Neural crest cell (in vitro differentiated cells): ENCODE data around the gene USP31. TPM values are rescaled to one million over a fixed set of nuclear protein-coding genes. Genes with fewer than 3 reads are reported as not detected.
A peak's percentile ranks its signal among the peaks of the same experiment; 100 is the strongest.

ENCODE experiments used
- DNase-seq: peaks from one replicate; pipeline ENCODE4 v3.0.0; 2021; ENCODE audit warnings: low read depth, mixed read lengths, low spot score
- H3K27ac Mint-ChIP-seq: one replicate; pipeline ENCODE4 v1.8.0; 2021; ENCODE audit warnings: mild to moderate bottlenecking, mixed read lengths; ENCODE audit not compliant: unreplicated experiment
- H3K27me3 Mint-ChIP-seq: 2 replicates; pipeline ENCODE4 v1.8.0; 2021; ENCODE audit warnings: low read depth, mild to moderate bottlenecking, mixed read lengths
- H3K36me3 Mint-ChIP-seq: 2 replicates; pipeline ENCODE4 v1.8.0; 2021; ENCODE audit warnings: low read depth, mild to moderate bottlenecking, mixed read lengths
- H3K4me1 Mint-ChIP-seq: 2 replicates; pipeline ENCODE4 v1.8.0; 2021; ENCODE audit warnings: mixed read lengths
- H3K4me3 Mint-ChIP-seq: one replicate; pipeline ENCODE4 v1.8.0; 2021; ENCODE audit warnings: mild to moderate bottlenecking, mixed read lengths
- H3K9me3 Mint-ChIP-seq: 2 replicates; pipeline ENCODE4 v1.8.0; 2021; ENCODE audit warnings: mixed read lengths
- CTCF ChIP-seq: fragments of 200-600 bp; sonication (generic); conservative IDR thresholded peaks from 2 replicates; pipeline ENCODE4 v1.5.0; 2021; ENCODE audit warnings: antibody characterized with exemption, mild to moderate bottlenecking
- total RNA-seq: library from RNA; stranded (reverse); gene quantifications from 2 replicates; pipeline ENCODE4 v1.2.1, GENCODE V29; 2021

Gene USP31
- total RNA-seq, 1 donor from 2014 or later, result 13.7 TPM

DNA sequence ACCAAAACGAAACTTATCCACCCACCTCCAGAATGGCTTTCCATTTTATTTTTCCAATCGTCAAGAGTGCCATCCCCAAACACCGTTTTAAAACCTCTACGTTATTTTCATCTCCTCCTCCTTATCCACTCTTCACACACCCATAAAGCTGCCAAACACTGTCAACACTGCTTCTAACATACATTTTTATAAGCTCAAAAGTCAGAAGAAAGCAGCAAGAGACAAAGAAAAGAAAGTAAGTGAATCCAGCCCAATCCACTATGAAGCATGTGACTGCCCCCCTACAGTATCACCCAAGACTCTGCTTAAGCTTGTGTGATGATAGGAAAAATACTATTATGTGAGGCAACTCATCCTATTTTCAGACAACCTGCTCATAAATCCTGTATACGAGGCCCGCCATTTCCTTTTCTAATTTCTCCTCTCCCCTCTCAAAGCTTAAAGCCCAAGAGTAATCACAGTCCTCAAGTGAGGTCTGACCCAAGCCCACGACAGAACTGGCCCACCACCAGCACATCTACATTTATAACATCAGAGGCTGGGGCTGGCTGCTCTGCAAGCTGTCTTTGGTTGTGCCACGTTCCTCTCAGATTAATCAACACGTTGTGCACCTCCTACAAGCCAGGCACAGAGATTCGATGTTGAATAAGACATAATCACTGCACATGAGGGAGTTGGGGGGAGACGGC, 16.3 kb downstream of the USP31 start:
- DNase-seq, result no peak
- H3K9me3 Mint-ChIP-seq, result no peaks in the 10 kb centered on the region
- no peaks in the 10 kb centered on the region for H3K27me3 Mint-ChIP-seq
- TF ChIP-seq CTCF, result no peak
- peak overlapping the region; percentile 74 for H3K27ac Mint-ChIP-seq
- H3K4me1 Mint-ChIP-seq, result peaks cover 33% of the 10 kb centered on the region
- peaks cover 3% of the 10 kb centered on the region for H3K36me3 Mint-ChIP-seq
- H3K4me3 Mint-ChIP-seq, result peak overlapping the region; percentile 36

DNA sequence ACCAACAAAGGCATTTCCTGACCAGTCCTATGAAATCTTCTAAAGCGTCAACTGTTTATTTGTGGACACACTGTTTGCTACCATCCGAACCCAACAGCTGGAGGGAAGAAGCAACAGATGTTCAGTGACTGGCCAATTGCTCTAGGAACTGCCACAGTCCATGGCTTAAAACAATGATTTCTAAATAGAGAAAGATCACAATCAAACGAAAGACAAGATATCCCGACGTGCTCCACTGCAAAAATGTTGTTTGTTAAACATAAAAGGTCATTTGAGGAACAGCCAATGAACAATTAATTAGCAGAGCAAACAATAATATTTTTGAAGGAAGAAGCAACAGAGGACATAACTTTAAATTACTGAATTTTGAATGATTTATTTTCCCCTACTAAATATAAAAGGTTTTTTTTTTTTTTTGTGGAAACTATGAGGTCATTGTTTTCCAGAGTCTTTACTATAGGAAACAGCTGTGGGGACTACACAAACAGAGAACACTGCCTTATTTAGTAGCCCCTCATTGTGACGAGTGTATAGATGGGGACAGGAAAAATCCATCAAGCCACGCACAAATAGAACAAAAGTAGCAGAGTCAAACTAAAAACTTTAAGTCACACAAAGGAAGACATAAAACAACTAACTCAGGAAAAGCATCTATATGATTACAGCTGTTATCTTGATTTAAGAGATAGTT, 17.2 kb downstream of the USP31 start:
- Mint-ChIP-seq H3K27ac (peak overlapping the region; percentile 94), H3K36me3 (no peaks in the 10 kb centered on the region), H3K9me3 (no peaks in the 10 kb centered on the region), H3K4me3 (peak overlapping the region; percentile 54), H3K27me3 (no peaks in the 10 kb centered on the region), H3K4me1 (peaks cover 33% of the 10 kb centered on the region)
- TF ChIP-seq CTCF, result no peak
- DNase-seq, result no peak

- Mint-ChIP-seq H3K36me3 (no peaks in the 10 kb centered on the region), H3K4me1 (peaks cover 33% of the 10 kb centered on the region), H3K27ac (peak overlapping the region; percentile 94), H3K27me3 (no peaks in the 10 kb centered on the region), H3K4me3 (peak overlapping the region; percentile 54), H3K9me3 (no peaks in the 10 kb centered on the region)
- no peak for DNase-seq
- TF ChIP-seq CTCF, result no peak
These were observed 17.8 kb downstream of the USP31 start for GRCh38 chr16:23131436-23131835.

DNA sequence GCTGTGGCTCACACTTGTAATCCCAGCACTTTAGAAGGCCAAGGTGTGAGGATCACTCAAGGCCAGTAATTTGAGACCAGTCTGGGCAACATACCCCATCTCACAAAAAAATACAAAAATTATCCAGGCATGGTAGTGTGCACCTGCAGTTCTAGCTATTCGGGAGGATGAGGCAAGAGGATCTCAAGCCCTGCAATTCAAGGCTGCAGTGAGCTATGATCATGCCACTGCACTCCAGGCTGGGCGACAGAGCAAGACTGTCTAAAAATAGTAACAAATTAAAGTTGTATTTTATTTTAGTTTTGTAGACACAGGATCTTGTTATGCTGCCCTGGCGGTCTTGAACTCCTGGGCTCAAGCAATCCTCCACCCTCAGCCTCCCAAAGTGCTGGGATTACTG, 18.2 kb downstream of the USP31 start:
- TF ChIP-seq CTCF, result no peak
- no peaks in the 10 kb centered on the region for H3K27me3 Mint-ChIP-seq
- no peak overlapping the region for H3K27ac Mint-ChIP-seq
- H3K9me3 Mint-ChIP-seq, result no peaks in the 10 kb centered on the region
- no peak for DNase-seq
- H3K4me3 Mint-ChIP-seq, result no peak overlapping the region
- H3K4me1 Mint-ChIP-seq, result peaks cover 33% of the 10 kb centered on the region
- H3K36me3 Mint-ChIP-seq, result no peaks in the 10 kb centered on the region

DNA sequence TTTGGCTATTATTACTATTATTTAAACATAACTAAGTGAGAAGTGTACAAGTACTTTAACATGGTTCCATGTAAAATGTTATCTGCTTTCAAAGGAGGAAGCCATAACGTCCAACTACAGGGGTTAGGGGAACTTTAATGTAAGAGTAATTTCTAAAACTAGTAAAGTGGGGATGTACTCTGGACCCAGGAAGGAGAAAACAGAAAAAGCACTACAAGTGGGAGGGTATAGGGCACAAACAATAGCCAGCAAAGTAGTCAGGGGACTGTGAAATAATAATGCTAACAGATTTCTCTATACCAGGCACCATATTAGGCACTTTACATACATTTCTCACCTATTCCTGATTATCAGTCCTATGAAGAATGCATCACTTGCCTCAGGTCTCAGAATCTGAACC, 19.6 kb downstream of the USP31 start:
- no peak for DNase-seq
- Mint-ChIP-seq H3K4me3 (no peak overlapping the region), H3K36me3 (no peaks in the 10 kb centered on the region), H3K4me1 (peaks cover 46% of the 10 kb centered on the region), H3K9me3 (no peaks in the 10 kb centered on the region), H3K27me3 (no peaks in the 10 kb centered on the region), H3K27ac (no peak overlapping the region)
- TF ChIP-seq CTCF, result no peak
